Measurements from ENCODE around the gene CHST12. TPM values are rescaled to one million over a fixed set of nuclear protein-coding genes. Genes with fewer than 3 reads are reported as not detected.

Gene CHST12
- polyA plus RNA-seq, 1 donor from 2014 or later: 6.4 TPM

- Histone ChIP-seq H3K4me2 (ENCODE audit: low read length) (no peak overlapping the region), H3K4me3 (ENCODE audit: low read length) (no peak overlapping the region), H2AFZ (ENCODE audit: low read depth, low read length) (no peak overlapping the region), H3K9me3 (ENCODE audit: low read length) (no peaks in the 10 kb centered on the region), H4K20me1 (ENCODE audit: insufficient read depth) (no peaks in the 10 kb centered on the region), H3K79me2 (replicated peaks; ENCODE audit: insufficient read depth, low read length) (no peaks in the 10 kb centered on the region), H3K27ac (ENCODE audit: low read length) (no peak overlapping the region), H3K9me2 (ENCODE audit: insufficient read depth, low read length) (no peaks in the 10 kb centered on the region), H3K27me3 (ENCODE audit: insufficient read depth, low read depth, low read length) (no peaks in the 10 kb centered on the region), H3F3A (ENCODE audit: insufficient read depth, low read length, poor library complexity, severe bottlenecking) (no peaks in the 10 kb centered on the region), H3K36me3 (ENCODE audit: insufficient read depth, low read length) (no peaks in the 10 kb centered on the region), H3K9ac (ENCODE audit: low read length) (no peak overlapping the region)
- TF ChIP-seq EP300 (conservative IDR thresholded peaks at IDR 0.05; ENCODE audit: poor library complexity, severe bottlenecking): no peak
- no peak for TF ChIP-seq REST (IDR thresholded peaks at IDR 0.05; ENCODE audit: borderline replicate concordance)
- no peak for TF ChIP-seq EZH2 (IDR thresholded peaks at IDR 0.05; ENCODE audit: borderline replicate concordance, insufficient read depth, low read length, poor library complexity, severe bottlenecking)
- no peak for TF ChIP-seq RAD21 (conservative IDR thresholded peaks at IDR 0.05)
- TF ChIP-seq TAF1 (IDR thresholded peaks at IDR 0.05; ENCODE audit: low read depth): no peak
- no peak for TF ChIP-seq POLR2AphosphoS5 (IDR thresholded peaks at IDR 0.05)
- no peak for TF ChIP-seq MXI1 (conservative IDR thresholded peaks at IDR 0.05; ENCODE audit: poor library complexity, severe bottlenecking)
- TF ChIP-seq CTCF (IDR thresholded peaks at IDR 0.05; ENCODE audit: poor library complexity, severe bottlenecking): no peak
- no peak for TF ChIP-seq SMC3 (conservative IDR thresholded peaks at IDR 0.05; ENCODE audit: poor library complexity)
Measured at GRCh38 chr7:2473496-2474180, 70.2 kb downstream of the CHST12 start.

- H3K4me2 ChIP-seq (ENCODE audit: low read length): no peak overlapping the region
- H3K79me2 ChIP-seq (replicated peaks; ENCODE audit: insufficient read depth, low read length): no peaks in the 10 kb centered on the region
- H3K9me3 ChIP-seq (ENCODE audit: low read length): no peaks in the 10 kb centered on the region
- H3K36me3 ChIP-seq (ENCODE audit: insufficient read depth, low read length): no peaks in the 10 kb centered on the region
- no peak overlapping the region for H2AFZ ChIP-seq (ENCODE audit: low read depth, low read length)
- no peak overlapping the region for H3K9ac ChIP-seq (ENCODE audit: low read length)
- no peaks in the 10 kb centered on the region for H3F3A ChIP-seq (ENCODE audit: insufficient read depth, low read length, poor library complexity, severe bottlenecking)
- TF ChIP-seq SMC3 (conservative IDR thresholded peaks at IDR 0.05; ENCODE audit: poor library complexity) (no peak), RAD21 (conservative IDR thresholded peaks at IDR 0.05) (no peak), REST (IDR thresholded peaks at IDR 0.05; ENCODE audit: borderline replicate concordance) (no peak), CTCF (IDR thresholded peaks at IDR 0.05; ENCODE audit: poor library complexity, severe bottlenecking) (no peak)
- H3K9me2 ChIP-seq (ENCODE audit: insufficient read depth, low read length): no peaks in the 10 kb centered on the region
- H3K27ac ChIP-seq (ENCODE audit: low read length): no peak overlapping the region
- no peaks in the 10 kb centered on the region for H4K20me1 ChIP-seq (ENCODE audit: insufficient read depth)
- H3K4me3 ChIP-seq (ENCODE audit: low read length): no peak overlapping the region
- no peaks in the 10 kb centered on the region for H3K27me3 ChIP-seq (ENCODE audit: insufficient read depth, low read depth, low read length)
Measured at GRCh38 chr7:2474224-2474623, 70.8 kb downstream of the CHST12 start.

Measured in neural cell (in vitro differentiated cells).